ENCODE data around the gene GJB4.
"Not testable (repeated sequence)": the region's sequence is repeated elsewhere in the genome, so short reads cannot be mapped to it uniquely, and the experiment has no call there.

GJB4 gene

DNA sequence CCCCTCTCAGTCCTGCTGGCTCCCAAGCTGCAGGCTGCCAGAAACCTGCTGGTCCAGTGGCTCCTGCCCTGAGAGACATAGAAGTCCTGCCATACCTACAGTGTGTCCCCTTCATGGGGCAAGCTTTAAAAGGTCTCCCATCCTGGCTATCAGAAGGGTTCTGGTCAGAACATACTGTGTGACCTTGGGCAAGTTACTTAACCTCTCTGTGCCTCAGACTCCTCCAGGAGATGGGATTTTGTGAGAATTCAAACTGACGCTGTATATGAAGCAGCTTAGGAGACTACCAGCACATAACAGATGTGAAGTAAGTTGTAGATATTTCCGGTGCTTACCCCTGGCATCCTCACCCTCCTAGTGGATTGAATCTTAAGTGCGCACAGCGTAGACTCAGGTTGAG is 13.4 kb upstream of the GJB4 start:
- DNase-seq (ENCODE audit: insufficient read length, low spot score) = no peak
- FAIRE-seq = no peak

DNA sequence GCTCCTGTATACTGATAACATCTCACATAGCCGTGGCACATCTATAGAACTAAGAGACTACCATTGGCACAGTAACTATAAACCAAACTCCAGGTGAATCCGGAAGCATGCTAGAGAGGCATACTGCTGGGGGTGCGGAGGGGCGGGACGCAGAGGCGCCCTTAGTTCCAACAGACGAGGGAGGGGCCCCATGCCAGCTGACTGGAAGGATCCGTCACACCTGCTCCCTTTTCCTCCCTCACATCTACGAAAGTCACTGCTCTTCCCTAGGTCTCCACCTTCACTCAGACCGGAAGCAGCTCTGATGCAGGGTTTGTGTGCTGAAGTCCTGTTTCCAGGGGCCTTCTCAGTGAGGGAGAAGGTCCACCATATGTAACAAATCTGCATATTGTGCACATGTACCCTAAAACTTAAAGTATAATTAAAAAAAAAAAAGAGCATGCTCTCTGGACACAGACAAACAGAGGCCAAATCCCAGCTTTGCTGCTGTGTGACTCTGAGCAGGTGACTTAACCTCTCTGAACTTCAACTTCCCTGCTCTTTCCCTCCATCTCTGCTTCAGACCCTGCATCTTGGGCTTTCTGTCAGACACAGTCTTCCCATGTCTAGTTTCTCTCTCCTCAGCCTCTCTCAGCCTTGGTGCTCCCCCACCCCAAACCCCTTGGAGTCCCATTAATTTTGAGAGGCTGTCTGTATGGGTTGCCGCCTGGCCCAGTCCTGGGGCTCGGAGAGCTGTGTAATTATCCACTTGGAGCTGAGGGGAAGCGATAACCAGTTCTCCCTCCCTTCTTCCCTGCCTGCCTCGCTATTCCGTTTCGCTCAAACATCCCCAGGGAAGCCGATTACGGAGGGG is 12.5 kb upstream of the GJB4 start:
- DNase-seq (ENCODE audit: insufficient read length, low spot score) = no peak
- no peak for FAIRE-seq

DNA sequence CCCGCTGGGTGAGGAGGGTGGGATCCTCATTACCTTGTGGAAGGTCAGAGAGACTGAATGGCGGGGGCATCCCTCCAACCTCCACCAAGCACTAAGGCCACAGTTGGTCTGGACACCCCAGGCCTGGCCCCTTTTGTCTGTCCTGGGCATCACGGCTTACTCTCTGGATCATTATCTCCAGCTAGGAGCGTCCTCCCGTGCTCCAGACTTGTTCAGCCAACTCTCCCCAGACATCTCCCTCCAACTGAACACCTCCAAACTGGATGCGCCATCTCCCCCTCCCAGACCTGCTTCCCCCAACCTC is 11.9 kb upstream of the GJB4 start:
- DNase-seq (ENCODE audit: insufficient read length, low spot score) = no peak

DNA sequence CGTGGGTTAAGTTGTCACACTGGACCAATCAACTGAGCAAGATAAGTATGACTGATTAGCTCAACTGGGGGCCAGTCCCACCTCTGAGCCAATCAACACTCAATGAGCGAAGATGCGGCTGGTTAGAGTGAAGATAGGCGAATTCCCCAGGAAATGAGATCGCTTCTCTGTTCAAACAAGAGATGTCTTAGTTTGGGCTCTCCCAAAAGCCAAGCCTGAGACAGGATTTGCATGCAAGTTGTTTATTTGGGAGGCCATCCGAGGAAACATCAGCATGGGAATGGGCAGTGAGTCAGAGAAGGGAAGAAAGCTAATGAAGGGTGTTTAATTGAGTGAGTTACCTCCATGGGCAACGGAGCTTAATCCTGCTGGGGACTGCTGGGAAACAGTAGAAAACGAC is 9.5 kb upstream of the GJB4 start:
- DNase-seq (ENCODE audit: insufficient read length, low spot score) (no peak), FAIRE-seq (no peak)

More for the DNA sequence above, 11.9 kb upstream of the GJB4 start:
- FAIRE-seq = no peak

GRCh38 chr1:34750610-34751009 is 8.9 kb upstream of the GJB4 start:
- FAIRE-seq (no peak), DNase-seq (ENCODE audit: insufficient read length, low spot score) (no peak)

- no peak for DNase-seq (ENCODE audit: insufficient read length, low spot score)
- no peak for FAIRE-seq
Observed at GRCh38 chr1:34753163-34753562, 6.4 kb upstream of the GJB4 start.

DNA sequence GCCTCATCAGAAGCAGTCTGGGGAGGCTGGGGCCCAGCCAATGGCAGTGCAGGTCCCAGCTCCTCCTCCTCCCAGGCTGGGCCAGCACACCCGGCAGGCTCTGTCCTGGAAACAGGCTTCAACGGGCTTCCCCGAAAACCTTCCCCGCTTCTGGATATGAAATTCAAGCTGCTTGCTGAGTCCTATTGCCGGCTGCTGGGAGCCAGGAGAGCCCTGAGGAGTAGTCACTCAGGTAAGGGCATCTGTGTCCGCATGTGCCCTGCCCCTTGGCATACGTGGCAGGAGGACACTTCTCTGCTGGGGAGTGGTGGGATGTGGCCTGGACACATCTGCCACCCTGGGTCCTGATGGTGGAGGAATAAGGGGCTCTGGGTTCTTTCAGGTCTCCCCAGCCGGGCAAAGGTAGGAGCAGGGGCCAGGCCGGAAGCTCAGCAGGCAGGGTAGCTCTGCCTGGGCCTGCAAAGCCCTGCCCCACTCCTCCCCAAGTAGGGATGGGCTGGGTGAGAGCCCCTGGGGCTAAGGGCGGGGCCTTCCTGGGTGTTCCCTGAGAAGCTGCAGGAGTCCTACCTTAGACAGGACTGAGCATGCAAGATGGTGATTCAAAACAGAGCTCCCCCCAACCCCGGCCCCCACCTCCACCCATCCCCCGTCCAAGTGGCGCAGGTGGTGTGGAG is 4.4 kb upstream of the GJB4 start, which contains the start of gene GJB5:
Gene GJB5 (plus strand): TSS at position 84 of the 674 bp plus-strand sequence. CDS start 2,284 bp downstream, outside the sequence.
- DNase-seq (ENCODE audit: insufficient read length, low spot score) = no peak

DNA sequence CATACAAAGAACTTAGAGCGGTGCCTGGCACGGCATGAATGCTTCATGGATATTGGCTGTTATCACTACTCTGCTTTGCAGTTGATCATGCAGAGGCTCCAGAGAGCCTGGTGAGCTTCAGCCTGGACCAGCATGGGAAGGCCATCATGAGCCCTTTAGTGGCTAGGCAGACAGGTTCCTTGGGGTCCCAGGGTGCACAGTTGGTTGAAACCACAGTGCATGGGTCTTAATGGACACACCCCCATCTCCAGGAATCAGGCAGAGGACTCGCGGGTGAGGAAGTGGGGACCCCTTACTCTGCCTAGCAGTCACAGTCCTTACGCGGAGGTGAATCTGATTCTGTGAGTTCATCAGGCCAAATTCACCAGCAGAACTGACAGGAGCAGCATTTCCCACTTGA is 3.6 kb upstream of the GJB4 start:
- FAIRE-seq (no peak), DNase-seq (ENCODE audit: insufficient read length, low spot score) (no peak)

More for the DNA sequence above, 4.4 kb upstream of the GJB4 start, which contains the start of gene GJB5:
- FAIRE-seq = no peak

- FAIRE-seq (no peak), DNase-seq (ENCODE audit: insufficient read length, low spot score) (no peak)
Observed at GRCh38 chr1:34757386-34757785, 2.2 kb upstream of the GJB4 start.

DNA sequence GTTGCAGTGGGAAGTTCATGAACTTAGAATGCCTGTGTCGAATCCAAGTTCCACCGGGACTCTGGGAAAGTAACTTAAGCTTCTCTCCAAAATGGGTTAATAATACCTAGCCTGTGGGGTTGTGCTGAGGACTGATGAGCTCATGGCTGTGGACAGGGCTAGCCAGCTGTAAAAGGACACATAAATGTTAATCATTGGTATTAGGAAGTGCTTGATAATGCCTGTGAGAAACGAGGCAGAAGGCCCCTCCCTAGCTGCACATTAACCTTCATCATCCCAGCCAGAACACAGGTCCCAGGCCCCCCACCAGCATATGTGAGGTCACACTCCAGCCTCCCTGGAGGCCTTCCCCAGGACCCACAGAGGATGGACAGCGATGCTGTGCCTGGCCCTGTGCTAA is 789 bp upstream of the GJB4 start:
- no peak for FAIRE-seq

GRCh38 chr1:34761176-34761761 is 1.7 kb downstream of the GJB4 start:
- DNase-seq (ENCODE audit: insufficient read length, low spot score) = no peak
- FAIRE-seq = no peak

More for the DNA sequence above, 789 bp upstream of the GJB4 start:
- DNase-seq (ENCODE audit: insufficient read length, low spot score) = no peak

GRCh38 chr1:34761776-34762307 is 2.3 kb downstream of the GJB4 start:
- no peak for FAIRE-seq

GRCh38 chr1:34762474-34763141 is 3.1 kb downstream of the GJB4 start:
- FAIRE-seq (no peak), DNase-seq (ENCODE audit: insufficient read length, low spot score) (no peak)

More at GRCh38 chr1:34761776-34762307, 2.3 kb downstream of the GJB4 start:
- DNase-seq (ENCODE audit: insufficient read length, low spot score) = no peak

- no peak for DNase-seq (ENCODE audit: insufficient read length, low spot score)
Observed at GRCh38 chr1:34763142-34763781, 3.7 kb downstream of the GJB4 start.

DNA sequence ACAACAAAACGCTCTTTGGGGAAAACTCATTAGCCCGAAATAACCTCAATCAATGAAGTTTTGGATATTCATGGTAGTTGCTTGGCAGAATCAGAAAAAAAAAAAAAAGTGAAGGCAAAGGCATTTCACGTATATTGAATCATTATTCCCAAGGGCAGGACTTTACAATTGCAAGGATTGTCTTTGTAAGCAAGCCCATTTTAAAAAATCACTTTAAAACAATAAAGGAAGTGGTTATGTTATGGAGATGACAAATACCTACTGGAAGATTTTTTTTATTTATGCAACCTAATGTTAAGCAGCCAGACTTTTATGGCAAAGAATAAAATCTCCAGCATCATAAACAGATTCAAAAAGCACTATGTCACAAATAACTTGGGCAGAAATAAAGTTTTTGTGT is 9.3 kb downstream of the GJB4 start:
- no peak for DNase-seq (ENCODE audit: insufficient read length, low spot score)
- no peak for FAIRE-seq

More at GRCh38 chr1:34763142-34763781, 3.7 kb downstream of the GJB4 start:
- no peak for FAIRE-seq

DNA sequence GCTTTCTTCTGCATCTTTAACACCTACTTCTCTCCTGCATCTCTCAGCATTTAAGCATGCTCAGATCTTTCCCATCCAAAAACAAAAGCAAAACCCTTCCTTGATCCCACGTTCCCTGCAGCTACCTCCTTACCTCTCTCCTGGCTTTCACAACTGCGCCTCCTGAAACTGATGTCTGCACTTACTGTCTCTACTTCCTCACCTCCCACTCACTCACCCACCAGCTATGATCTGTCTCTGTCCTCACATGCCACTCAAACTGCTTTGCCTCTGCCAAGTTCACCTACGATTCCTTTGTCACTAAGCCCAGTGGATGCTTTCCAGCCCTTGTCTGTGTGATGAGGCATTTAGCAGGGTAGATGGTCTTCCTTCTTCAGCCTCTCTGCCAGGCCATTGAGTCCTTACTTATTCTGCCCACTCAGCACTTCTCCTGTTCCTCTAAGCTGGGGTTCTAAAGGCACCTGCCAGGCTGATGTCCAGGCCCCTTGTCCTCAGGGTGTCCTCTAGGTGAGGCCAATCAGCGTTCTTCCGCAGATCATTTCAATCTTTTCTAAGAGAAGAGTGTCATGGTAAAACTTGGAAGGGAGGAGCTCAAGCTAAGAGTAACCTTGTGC is 11.5 kb downstream of the GJB4 start:
- DNase-seq (ENCODE audit: insufficient read length, low spot score) = no peak
- FAIRE-seq = no peak

DNA sequence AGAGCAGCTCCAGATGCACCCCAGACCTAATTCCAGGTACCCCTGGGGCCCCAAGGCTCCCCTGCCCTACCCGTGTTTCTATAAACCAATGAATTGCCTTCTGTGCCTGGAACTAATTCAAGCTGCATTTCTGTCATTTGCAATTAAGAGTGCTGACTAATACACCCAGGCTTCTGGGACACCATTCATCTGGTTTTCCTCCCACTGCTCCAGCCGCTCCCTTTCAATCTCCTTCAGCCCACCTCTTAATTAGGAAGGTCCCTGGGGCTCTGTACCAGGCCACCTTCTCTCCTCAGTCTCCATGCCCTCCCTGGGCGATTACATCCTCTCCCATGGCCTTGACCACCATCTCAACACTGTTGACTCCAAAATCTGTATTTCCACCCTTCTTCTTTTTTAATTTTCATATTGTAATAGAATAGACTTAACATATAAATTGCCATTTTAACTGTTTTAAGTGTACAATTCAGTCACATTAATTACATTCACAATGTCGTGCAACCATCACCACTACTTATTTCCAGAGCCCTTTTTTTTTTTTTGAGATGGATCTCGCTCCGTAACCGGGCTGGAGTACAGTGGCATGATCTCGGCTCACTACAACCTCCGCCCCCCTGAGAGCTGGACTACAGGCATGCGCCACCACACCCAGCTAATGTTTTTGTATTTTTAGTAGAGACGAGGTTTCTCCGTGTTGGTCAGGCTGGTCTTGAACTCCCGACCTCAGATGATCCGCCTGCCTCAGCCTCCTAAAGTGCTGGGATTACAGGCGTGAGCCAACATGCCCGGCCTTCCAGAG is 12.2 kb downstream of the GJB4 start:
- no peak for FAIRE-seq
- no peak for DNase-seq (ENCODE audit: insufficient read length, low spot score)

- FAIRE-seq; DNase-seq (ENCODE audit: insufficient read length, low spot score): not testable (repeated sequence)
Observed at GRCh38 chr1:34773114-34773513, 13.6 kb downstream of the GJB4 start.

DNA sequence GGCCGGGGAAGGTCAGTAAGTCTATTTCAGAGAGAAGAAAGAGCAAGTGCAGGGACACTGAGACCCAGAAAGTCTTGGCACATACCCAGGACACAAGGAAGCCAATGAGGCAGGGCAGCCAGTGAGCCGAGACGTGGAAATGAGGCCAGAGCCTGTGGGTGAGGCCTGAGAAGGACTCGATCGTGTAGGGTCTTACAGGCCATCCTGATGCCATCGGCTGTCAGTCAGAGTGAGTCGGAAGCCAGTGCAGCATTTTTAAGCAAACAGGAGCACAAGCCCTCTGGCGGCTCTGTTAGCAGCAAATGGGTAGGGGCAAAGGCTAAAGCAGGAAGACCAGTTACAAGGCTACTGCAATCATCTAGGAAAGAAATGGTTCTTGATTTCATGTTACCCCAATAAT is 15.4 kb downstream of the GJB4 start:
- DNase-seq (ENCODE audit: insufficient read length, low spot score) = no peak

More for the DNA sequence above, 15.4 kb downstream of the GJB4 start:
- no peak for FAIRE-seq
